Activated T-cell treated with anti-CD3 and anti-CD28 coated beads, Interleukin-2, amount 50 U/mL, for 72 hours (primary cell): Measurements from ENCODE around the gene DLG2. TPM values are rescaled to one million over a fixed set of nuclear protein-coding genes. Genes with fewer than 3 reads are reported as not detected.
"Not testable (repeated sequence)": the region's sequence is repeated elsewhere in the genome, so short reads cannot be mapped to it uniquely, and the experiment has no call there.

ENCODE experiments used
- ATAC-seq, 2 donors: fragments of 150-1000 bp; cut with Tn5 transposase; replicated peaks in 1 of 2; 2 replicates each; pipeline ENCODE4 v1.10.0; 2021; ENCODE audit warnings: moderate library complexity in 2 of 2, mild to moderate bottlenecking in 1 of 2
- DNase-seq, 2 donors: peaks; one replicate each; pipeline ENCODE4 v3.0.0; 2021 to 2022; ENCODE audit warnings: mixed read lengths in 1 of 2
- H3K27ac Mint-ChIP-seq: one replicate; pipeline ENCODE4 v1.8.0; 2022; ENCODE audit warnings: mild to moderate bottlenecking, moderate library complexity, mixed read lengths
- H3K27me3 Mint-ChIP-seq: one replicate; pipeline ENCODE4 v1.8.0; 2022; ENCODE audit warnings: low read depth, mixed read lengths
- H3K36me3 Mint-ChIP-seq, 2 donors: one replicate each; pipeline ENCODE4 v1.8.0; 2022; ENCODE audit warnings: mixed read lengths in 2 of 2, mild to moderate bottlenecking in 1 of 2; ENCODE audit not compliant: insufficient read depth in 2 of 2
- H3K4me1 Mint-ChIP-seq: one replicate; pipeline ENCODE4 v1.8.0; 2022; ENCODE audit warnings: low read depth, mixed read lengths
- H3K4me3 Mint-ChIP-seq, 2 donors: one replicate each; pipeline ENCODE4 v1.8.0; 2022; ENCODE audit warnings: mild to moderate bottlenecking in 2 of 2, mixed read lengths in 2 of 2, moderate library complexity in 2 of 2
- H3K9me3 Mint-ChIP-seq, 2 donors: one replicate each; pipeline ENCODE4 v1.8.0; 2022; ENCODE audit warnings: mixed read lengths in 2 of 2
- total RNA-seq, 2 donors: library from RNA; stranded (reverse); gene quantifications; one replicate each; pipeline ENCODE4 v1.2.3, GENCODE V29; 2022

Gene DLG2
- total RNA-seq, 2 donors from 2014 or later = 4.1 to 5.3 TPM

GRCh38 chr11:85658180-85658579 lies 31.0 kb upstream of the DLG2 start:
- H3K36me3 Mint-ChIP-seq = peaks cover 13 to 38% of the 10 kb centered on the region in 2 donors
- no peak overlapping the region for H3K4me3 Mint-ChIP-seq
- peak overlapping the region; percentile 79 for H3K27ac Mint-ChIP-seq
- peaks cover 59% of the 10 kb centered on the region for H3K4me1 Mint-ChIP-seq
- no peak for DNase-seq
- no peaks in the 10 kb centered on the region for H3K9me3 Mint-ChIP-seq
- H3K27me3 Mint-ChIP-seq = no peaks in the 10 kb centered on the region
- ATAC-seq = no peak

- peak; percentile 50 to 64 for ATAC-seq
- H3K4me3 Mint-ChIP-seq = peak overlapping the region in 1 of 2 donors; percentile 17
Measured at GRCh38 chr11:85656777-85657176, 29.6 kb upstream of the DLG2 start.

GRCh38 chr11:85654343-85654742 lies 27.2 kb upstream of the DLG2 start:
- DNase-seq, H3K27ac Mint-ChIP-seq, ATAC-seq, H3K4me3 Mint-ChIP-seq, H3K9me3 Mint-ChIP-seq, H3K27me3 Mint-ChIP-seq: not testable (repeated sequence)
- Mint-ChIP-seq H3K36me3 (peaks cover 7 to 16% of the 10 kb centered on the region in 2 donors), H3K4me1 (peaks cover 56% of the 10 kb centered on the region)

More at GRCh38 chr11:85656777-85657176, 29.6 kb upstream of the DLG2 start:
- H3K9me3 Mint-ChIP-seq = no peaks in the 10 kb centered on the region
- peaks cover 70% of the 10 kb centered on the region for H3K4me1 Mint-ChIP-seq
- H3K36me3 Mint-ChIP-seq = peaks cover 8 to 36% of the 10 kb centered on the region in 2 donors
- H3K27ac Mint-ChIP-seq = peak overlapping the region; percentile 10
- DNase-seq = no peak
- H3K27me3 Mint-ChIP-seq = no peaks in the 10 kb centered on the region

- DNase-seq (no peak), ATAC-seq (no peak)
- H3K4me1 Mint-ChIP-seq = peaks cover 49% of the 10 kb centered on the region
- peak overlapping the region; percentile 98 for H3K27ac Mint-ChIP-seq
- H3K4me3 Mint-ChIP-seq = no peak overlapping the region
- peaks cover 7 to 11% of the 10 kb centered on the region in 2 donors for H3K36me3 Mint-ChIP-seq
- H3K9me3 Mint-ChIP-seq = no peaks in the 10 kb centered on the region
- H3K27me3 Mint-ChIP-seq = no peaks in the 10 kb centered on the region
Measured at GRCh38 chr11:85652786-85653447, 25.8 kb upstream of the DLG2 start.

- DNase-seq = no peak
- Mint-ChIP-seq H3K27me3 (no peaks in the 10 kb centered on the region), H3K4me3 (no peak overlapping the region), H3K27ac (peak overlapping the region; percentile 86), H3K4me1 (peaks cover 37% of the 10 kb centered on the region), H3K36me3 (peaks cover 5 to 6% of the 10 kb centered on the region in 2 donors), H3K9me3 (no peaks in the 10 kb centered on the region)
- ATAC-seq = no peak
Measured at GRCh38 chr11:85651118-85651517, 24.0 kb upstream of the DLG2 start.

GRCh38 chr11:85647604-85648299 lies 20.6 kb upstream of the DLG2 start, which contains the start of gene TMEM126A:
TMEM126A (plus strand) TSS chr11:85647967; CDS start chr11:85650256, 2,289 bp downstream.
- ATAC-seq = peak; percentile 97 to 98
- Mint-ChIP-seq H3K4me1 (peaks cover 24% of the 10 kb centered on the region), H3K27ac (peak within 1 kb of the TSS; percentile 88), H3K4me3 (peak within 1 kb of the TSS; percentile 88 to 96), H3K36me3 (peaks cover 3 to 5% of the 10 kb centered on the region in 2 donors), H3K27me3 (peaks cover 13% of the 10 kb centered on the region), H3K9me3 (no peaks in the 10 kb centered on the region)
- peak; percentile 94 to 95 for DNase-seq

- peaks cover 1 to 3% of the 10 kb centered on the region in 2 donors for H3K36me3 Mint-ChIP-seq
- peak overlapping the region; percentile 88 to 96 for H3K4me3 Mint-ChIP-seq
- H3K27ac Mint-ChIP-seq = peak overlapping the region; percentile 88
- H3K9me3 Mint-ChIP-seq = no peaks in the 10 kb centered on the region
- no peak for ATAC-seq
- peaks cover 19% of the 10 kb centered on the region for H3K4me1 Mint-ChIP-seq
- peaks cover 13% of the 10 kb centered on the region for H3K27me3 Mint-ChIP-seq
- DNase-seq = no peak
Measured at GRCh38 chr11:85647078-85647477, 19.9 kb upstream of the DLG2 start.

GRCh38 chr11:85643191-85643614 lies 16.1 kb upstream of the DLG2 start:
- Mint-ChIP-seq H3K27me3 (peaks cover 23% of the 10 kb centered on the region), H3K36me3 (peaks cover 0 to 6% of the 10 kb centered on the region in 2 donors), H3K27ac (no peak overlapping the region), H3K9me3 (no peaks in the 10 kb centered on the region), H3K4me3 (no peak overlapping the region), H3K4me1 (no peaks in the 10 kb centered on the region)
- DNase-seq (no peak), ATAC-seq (no peak)

- Mint-ChIP-seq H3K27me3 (no peaks in the 10 kb centered on the region), H3K27ac (peak overlapping the region; percentile 15), H3K9me3 (no peaks in the 10 kb centered on the region), H3K4me3 (no peak overlapping the region), H3K36me3 (peaks cover 0 to 13% of the 10 kb centered on the region in 2 donors), H3K4me1 (peaks cover 10% of the 10 kb centered on the region)
- ATAC-seq = no peak
- no peak for DNase-seq
Measured at GRCh38 chr11:85634747-85635146, 7.6 kb upstream of the DLG2 start.

- Mint-ChIP-seq H3K36me3 (peaks cover 0 to 7% of the 10 kb centered on the region in 2 donors), H3K4me3 (peak overlapping the region; percentile 96 to 97), H3K9me3 (no peaks in the 10 kb centered on the region)
Measured at GRCh38 chr11:85628771-85629341, 1.7 kb upstream of the DLG2 start.

GRCh38 chr11:85627998-85628770 lies 1.0 kb upstream of the DLG2 start, which contains the start of gene TMEM126B:
TMEM126B (plus strand) TSS chr11:85628593; CDS start chr11:85628608, 15 bp downstream.
- peak; percentile 98 for DNase-seq
- Mint-ChIP-seq H3K4me1 (peaks cover 57% of the 10 kb centered on the region), H3K36me3 (peaks cover 0 to 7% of the 10 kb centered on the region in 2 donors), H3K9me3 (no peaks in the 10 kb centered on the region), H3K4me3 (peak within 1 kb of the TSS; percentile 96 to 97), H3K27ac (peak within 1 kb of the TSS; percentile 98), H3K27me3 (no peaks in the 10 kb centered on the region)
- ATAC-seq = peak; percentile 97

More at GRCh38 chr11:85628771-85629341, 1.7 kb upstream of the DLG2 start:
- ATAC-seq (peak; percentile 3 to 18), DNase-seq (peak; percentile 18 to 32)
- peak overlapping the region; percentile 98 for H3K27ac Mint-ChIP-seq
- no peaks in the 10 kb centered on the region for H3K27me3 Mint-ChIP-seq
- peaks cover 54% of the 10 kb centered on the region for H3K4me1 Mint-ChIP-seq

GRCh38 chr11:85626496-85626895 lies 648 bp downstream of the DLG2 start:
- Mint-ChIP-seq H3K27ac (peak overlapping the region; percentile 98), H3K36me3 (peaks cover 0 to 7% of the 10 kb centered on the region in 2 donors), H3K4me3 (peak overlapping the region; percentile 96 to 97), H3K9me3 (no peaks in the 10 kb centered on the region), H3K27me3 (no peaks in the 10 kb centered on the region), H3K4me1 (peaks cover 57% of the 10 kb centered on the region)
- no peak for ATAC-seq
- DNase-seq = peak; percentile 14 to 34
